ENCODE results near the gene ASB2.

- TF ChIP-seq POLR2A (IDR thresholded peaks at IDR 0.05) (no peak), CTCF (IDR thresholded peaks at IDR 0.05) (no peak), EP300 (IDR thresholded peaks at IDR 0.05) (no peak)
Measured at GRCh38 chr14:93914278-93914677, 62.1 kb downstream of the ASB2 start.
